IMR-90 (cell line): ENCODE measurements around the gene FAM20C. TPM values are rescaled to one million over a fixed set of nuclear protein-coding genes. Genes with fewer than 3 reads are reported as not detected.

Experiments
- ATAC-seq: fragments of 200-7000 bp; cut with Tn5 transposase; 2 replicates; pipeline ENCODE4 v1.9.1; 2020; ENCODE audit warnings: low read depth, mild to moderate bottlenecking, moderate library complexity
- BruUV-seq: library from RNA; stranded (reverse); fragments of 400-500 nt; replicated peaks from 2 replicates; lab custom pipeline; 2021; lab: Mats Ljungman, UMichigan
- CTCF ChIA-PET: fragments of 300-600 bp; formaldehyde crosslinking; extraction: SDS; loops from one replicate; lab custom pipeline; 2021; ENCODE audit warnings: antibody characterized with exemption; lab: Yijun Ruan, JAX
- POLR2A ChIA-PET: fragments of 300-600 bp; sonication (Branson Sonifier 250); formaldehyde crosslinking; loops from one replicate; lab custom pipeline; 2022; ENCODE audit warnings: antibody characterized with exemption; ENCODE audit not compliant: unreplicated experiment; lab: Charles Lee
- DNase-seq: peaks from one replicate; pipeline ENCODE4 v3.0.0; 2013
- H2AFZ ChIP-seq: replicated peaks from 2 replicates; pipeline ENCODE3; 2013; ENCODE audit warnings: low read length, mild to moderate bottlenecking; ENCODE audit not compliant: poor library complexity
- H2AK5ac ChIP-seq: 2 replicates; pipeline ENCODE4 v1.6.1; 2013; ENCODE audit warnings: low read depth, low read length, inconsistent platforms
- H2AK9ac ChIP-seq: replicated peaks from 2 replicates; pipeline ENCODE3; 2013; ENCODE audit warnings: mild to moderate bottlenecking, low read depth, low read length, moderate library complexity; ENCODE audit not compliant: poor library complexity
- H2BK120ac ChIP-seq: 2 replicates; pipeline ENCODE4 v1.6.1; 2013; ENCODE audit warnings: low read depth, low read length, inconsistent platforms
- H2BK15ac ChIP-seq: 3 replicates; pipeline ENCODE4 v1.6.1; 2013; ENCODE audit warnings: low read depth, low read length, inconsistent platforms
- H2BK20ac ChIP-seq: 2 replicates; pipeline ENCODE4 v1.6.1; 2013; ENCODE audit warnings: low read depth, mild to moderate bottlenecking, inconsistent platforms, low read length, moderate library complexity
- H2BK5ac ChIP-seq: 2 replicates; pipeline ENCODE4 v1.6.1; 2013; ENCODE audit warnings: mild to moderate bottlenecking, low read depth, low read length, inconsistent platforms; ENCODE audit not compliant: poor library complexity, severe bottlenecking
- H3K14ac ChIP-seq: replicated peaks from 2 replicates; pipeline ENCODE4 v1.6.1; 2013; ENCODE audit warnings: low read depth, low read length, inconsistent platforms
- H3K18ac ChIP-seq: 2 replicates; pipeline ENCODE4 v1.6.1; 2013; ENCODE audit warnings: low read depth, low read length, control low read depth
- H3K23ac ChIP-seq: 2 replicates; pipeline ENCODE4 v1.6.1; 2013; ENCODE audit warnings: low read depth, low read length, inconsistent platforms
- H3K27ac ChIP-seq: 2 replicates; pipeline ENCODE4 v1.5.1; 2013; ENCODE audit warnings: mild to moderate bottlenecking, control low read depth, low read length; ENCODE audit not compliant: insufficient read depth
- H3K27me3 ChIP-seq: 2 replicates; pipeline ENCODE4 v1.6.1; 2013; ENCODE audit warnings: low read length; ENCODE audit not compliant: control insufficient read depth, insufficient read depth
- H3K36me3 ChIP-seq: 2 replicates; pipeline ENCODE4 v1.6.1; 2013; ENCODE audit warnings: low read length, mixed read lengths; ENCODE audit not compliant: control insufficient read depth, insufficient read depth
- H3K4ac ChIP-seq: 2 replicates; pipeline ENCODE4 v1.6.1; 2013; ENCODE audit warnings: low read depth, low read length, inconsistent platforms
- H3K4me1 ChIP-seq: 2 replicates; pipeline ENCODE4 v1.6.1; 2013; ENCODE audit warnings: low read length, mixed read lengths; ENCODE audit not compliant: control insufficient read depth, insufficient read depth
- H3K4me2 ChIP-seq: 2 replicates; pipeline ENCODE4 v1.6.1; 2013; ENCODE audit warnings: low read depth, mild to moderate bottlenecking, control low read depth, low read length, moderate library complexity
- H3K4me3 ChIP-seq: 2 replicates; pipeline ENCODE4 v1.5.1; 2013; ENCODE audit warnings: low read depth, mild to moderate bottlenecking, control low read depth, low read length, moderate library complexity; ENCODE audit not compliant: insufficient read depth
- H3K56ac ChIP-seq: 2 replicates; pipeline ENCODE4 v1.6.1; 2013; ENCODE audit warnings: low read length, inconsistent platforms; ENCODE audit not compliant: insufficient read depth; ENCODE audit errors: extremely low read depth
- H3K79me1 ChIP-seq, 2 experiments: 2 replicates each; pipeline ENCODE4 v1.6.1; 2013; ENCODE audit warnings: low read length in 2 of 2, inconsistent platforms in 1 of 2, low read depth in 1 of 2
- H3K9ac ChIP-seq: 2 replicates; pipeline ENCODE4 v1.6.1; 2013; ENCODE audit warnings: low read depth, low read length, control low read depth
- H3K9me1 ChIP-seq: 2 replicates; pipeline ENCODE4 v1.6.1; 2013; ENCODE audit warnings: low read length, inconsistent platforms; ENCODE audit not compliant: insufficient read depth
- H3K9me3 ChIP-seq: 2 replicates; pipeline ENCODE4 v1.6.1; 2013; ENCODE audit warnings: low read length; ENCODE audit not compliant: control insufficient read depth, insufficient read depth
- H4K20me1 ChIP-seq: 2 replicates; pipeline ENCODE4 v1.6.1; 2013; ENCODE audit warnings: low read length, inconsistent platforms; ENCODE audit not compliant: insufficient read depth
- H4K5ac ChIP-seq: 2 replicates; pipeline ENCODE4 v1.6.1; 2013; ENCODE audit warnings: mild to moderate bottlenecking, low read depth, low read length, control low read depth
- H4K8ac ChIP-seq, 2 experiments: 2 replicates each; pipeline ENCODE4 v1.6.1; 2013; ENCODE audit warnings: low read depth in 2 of 2, low read length in 2 of 2, control low read depth in 1 of 2, inconsistent platforms in 1 of 2
- H4K91ac ChIP-seq: 2 replicates; pipeline ENCODE4 v1.6.1; 2013; ENCODE audit warnings: low read depth, low read length, inconsistent platforms; ENCODE audit not compliant: insufficient read depth
- BHLHE40 ChIP-seq: fragments of 150-350 bp; IDR thresholded peaks from 2 replicates; pipeline ENCODE4 v1.6.1; 2016; ENCODE audit warnings: mild to moderate bottlenecking, low read depth, low read length
- CEBPB ChIP-seq: IDR thresholded peaks from 2 replicates; pipeline ENCODE4 v1.6.1; 2012; ENCODE audit warnings: low read depth, low read length, improper control_type of control experiment
- SMC3 ChIP-seq: fragments of 150-350 bp; IDR thresholded peaks from 2 replicates; pipeline ENCODE4 v1.6.1; 2016; ENCODE audit warnings: low read depth, mild to moderate bottlenecking, antibody characterized with exemption, low read length, moderate library complexity
- USF2 ChIP-seq: fragments of 150-350 bp; IDR thresholded peaks from 2 replicates; pipeline ENCODE4 v1.6.1; 2017; ENCODE audit warnings: mild to moderate bottlenecking, antibody characterized with exemption, low read length, low read depth
- WGBS, 2 experiments: methylation state at CpG; one replicate each; pipeline versions ENCODE4 v1.1.5 to v1.1.7; 2013; ENCODE audit warnings: missing lambda C conversion rate in 2 of 2; ENCODE audit not compliant: insufficient read length in 1 of 2; ENCODE audit errors: extremely low coverage in 2 of 2; 5-methylcytosine and 5-hydroxymethylcytosine counted together
- dilution Hi-C: fragments of 300-500 bp; cut with HindIII; formaldehyde crosslinking; loops from one replicate; pipeline ENCODE4 v1.14.3; 2018; ENCODE audit warnings: low sequenced_read_pairs; ENCODE audit not compliant: unreplicated experiment
- in situ Hi-C: fragments of 300-500 bp; cut with MboI; formaldehyde crosslinking; loops from 3 replicates; pipeline ENCODE4 v1.14.3; 2019; ENCODE audit warnings: low sequenced_read_pairs, inconsistent platforms, mixed read lengths
- intact Hi-C: fragments of 100-400 bp; cut with micrococcal nuclease; formaldehyde crosslinking; loops from 2 replicates; pipeline ENCODE4 v1.10.0; 2022
- polyA plus RNA-seq, 3 experiments: library from polyadenylated mRNA; depleted of rRNA; stranded (reverse); fragments of >200 nt; gene quantifications; 2 replicates each; pipeline ENCODE4 v1.2.3, GENCODE V29; 2012; ENCODE audit warnings: low replicate concordance in 1 of 3
- total RNA-seq: library from RNA; depleted of rRNA; stranded (reverse); fragments of >200 nt; gene quantifications from 2 replicates; pipeline ENCODE4 v1.2.3, GENCODE V29; 2012

Gene FAM20C
- total and polyA plus RNA-seq, 2 of the 4 experiments (the other 2 are of a cell fraction), result 7.7 to 36.6 TPM

GRCh38 chr7:292226-292625 lies 99.9 kb downstream of the FAM20C start:
- H2BK120ac ChIP-seq, result no peak overlapping the region
- H3K4me2 ChIP-seq, result no peak overlapping the region
- H3K9me3 ChIP-seq, result no peaks in the 10 kb centered on the region
- no peaks in the 10 kb centered on the region for H3K9me1 ChIP-seq
- no peak for ATAC-seq
- DNase-seq, result no peak
- no peak overlapping the region for H3K56ac ChIP-seq
- no peak overlapping the region for H3K9ac ChIP-seq
- no peak for TF ChIP-seq CEBPB
- no peak for TF ChIP-seq USF2
- TF ChIP-seq SMC3, result no peak
- TF ChIP-seq BHLHE40, result no peak
- H3K4me1 ChIP-seq, result no peaks in the 10 kb centered on the region
- no peak overlapping the region for H3K14ac ChIP-seq
- H3K27ac ChIP-seq, result no peak overlapping the region
- H2BK15ac ChIP-seq, result no peak overlapping the region
- CTCF ChIA-PET, result no interaction called here
- no peak overlapping the region for H3K4ac ChIP-seq
- H2BK20ac ChIP-seq, result no peak overlapping the region
- no peak overlapping the region for H2AFZ ChIP-seq
- no peak overlapping the region for H2AK9ac ChIP-seq
- H4K8ac ChIP-seq, result no peak overlapping the region
- POLR2A ChIA-PET, result no interaction called here
- H3K27me3 ChIP-seq, result peaks cover 73% of the 10 kb centered on the region
- dilution Hi-C loops (no loop called here), in situ Hi-C loops (no loop called here), intact Hi-C loops (no loop called here)
- H3K4me3 ChIP-seq, result no peak overlapping the region
- H4K20me1 ChIP-seq, result no peaks in the 10 kb centered on the region
- no peak overlapping the region for H4K5ac ChIP-seq
- no peaks in the 10 kb centered on the region for H3K79me1 ChIP-seq
- BruUV-seq, result no TSS peak
- no peak overlapping the region for H2AK5ac ChIP-seq
- H3K18ac ChIP-seq, result no peak overlapping the region
- H3K23ac ChIP-seq, result no peak overlapping the region
- H4K91ac ChIP-seq, result no peak overlapping the region
- H3K36me3 ChIP-seq, result no peaks in the 10 kb centered on the region
- no peak overlapping the region for H2BK5ac ChIP-seq
- 53% methylated on average over 4 of the region's 7 CpGs; no CpG with 5 or more reads in 1 of the 2 experiments for WGBS, 2 experiments
